Sigmoid colon (tissue), 7 donors: ENCODE results near the gene CFAP54. TPM values are rescaled to one million over a fixed set of nuclear protein-coding genes. Genes with fewer than 3 reads are reported as not detected.

Experiments
- DNase-seq: peaks from one replicate; pipeline ENCODE4 v3.0.0-alpha.2; 2019
- H3K27ac ChIP-seq, 4 donors: fragments of 200-600 bp; sonication (generic); one replicate each; pipeline ENCODE4 v1.5.1; 2016 to 2019; ENCODE audit warnings: mild to moderate bottlenecking in 1 of 4
- H3K27me3 ChIP-seq, 3 donors: fragments of 200-600 bp; sonication (generic); one replicate each; pipeline ENCODE4 v1.5.1; 2019; ENCODE audit warnings: mild to moderate bottlenecking in 1 of 3
- H3K36me3 ChIP-seq, 4 donors: fragments of 200-600 bp; sonication (generic); one replicate each; pipeline ENCODE4 v1.5.1; 2016 to 2019
- H3K4me1 ChIP-seq, 4 donors: fragments of 200-600 bp; sonication (generic); one replicate each; pipeline ENCODE4 v1.5.1; 2017 to 2019
- H3K4me3 ChIP-seq, 4 donors: fragments of 200-600 bp; sonication (generic); one replicate each; pipeline ENCODE4 v1.5.1; 2017 to 2019; ENCODE audit warnings: mild to moderate bottlenecking in 2 of 4, moderate library complexity in 1 of 4
- H3K9me3 ChIP-seq, 4 donors: fragments of 200-600 bp in 3 of 4; sonication (generic) in 3 of 4; one replicate each; pipeline versions ENCODE4 v1.5.1 to v1.6.1; 2013 to 2019
- CTCF ChIP-seq, 4 experiments: fragments of 450-650 bp in 3 of 4; fragments of 200-600 bp in 1 of 4; IDR thresholded peaks; one replicate each; pipeline ENCODE4 v1.5.1; 2016 to 2019; ENCODE audit warnings: antibody characterized with exemption in 4 of 4, mild to moderate bottlenecking in 3 of 4, moderate library complexity in 2 of 4
- EP300 ChIP-seq, 4 donors: sonication (generic); formaldehyde crosslinking; IDR thresholded peaks; one replicate each; pipeline ENCODE4 v1.6.1; 2017; ENCODE audit warnings: antibody characterized with exemption in 4 of 4
- POLR2A ChIP-seq, 2 donors: fragments of 450-650 bp; IDR thresholded peaks; one replicate each; pipeline ENCODE4 v1.6.1; 2016; ENCODE audit warnings: antibody characterized with exemption in 2 of 2, mild to moderate bottlenecking in 2 of 2, moderate library complexity in 2 of 2
- POLR2AphosphoS5 ChIP-seq, 4 donors: sonication (generic); formaldehyde crosslinking; IDR thresholded peaks; one replicate each; pipeline ENCODE4 v1.6.1; 2017; ENCODE audit warnings: antibody characterized with exemption in 4 of 4
- WGBS, 2 donors: extraction: QIAGEN DNeasy Blood & Tissue Kit; methylation state at CpG; one replicate each; pipeline ENCODE4 v1.1.7; 2013; 5-methylcytosine and 5-hydroxymethylcytosine counted together
- intact Hi-C: fragments of 100-400 bp; cut with DNase I; formaldehyde crosslinking; loops from one replicate; pipeline ENCODE4 v1.15.1; 2023
- polyA plus RNA-seq, 3 donors: library from polyadenylated mRNA; stranded (reverse); fragments of 200-250 nt; gene quantifications; one replicate each; pipeline ENCODE4 v1.2.3, GENCODE V29; 2013
- total RNA-seq, 4 donors: library from RNA; depleted of rRNA; stranded (reverse); fragments of >200 nt; gene quantifications; one replicate each; pipeline ENCODE4 v1.1.0, GENCODE V29; 2016
- donor health status: healthy with polysubstance abuse.
- donor health status: Bipolar disorder and iron deficiency.
- donor health status: healthy.

The CFAP54 gene
- total and polyA plus RNA-seq, 7 donors = 0.07 to 10.5 (median 3.1) TPM; not detected in 2

- Histone ChIP-seq H3K4me3 (no peak overlapping the region), H3K9me3 (no peaks in the 10 kb centered on the region), H3K4me1 (peaks cover 0 to 18% (median 9%) of the 10 kb centered on the region in 4 donors), H3K36me3 (no peaks in the 10 kb centered on the region), H3K27ac (peak overlapping the region; percentile 48 to 67 (median 58)), H3K27me3 (no peaks in the 10 kb centered on the region)
- peak in 2 of 4 donors; percentile 13 to 27 for TF ChIP-seq POLR2AphosphoS5 (IDR thresholded peaks at IDR 0.05)
- no peak for TF ChIP-seq CTCF (IDR thresholded peaks at IDR 0.05)
- 44 to 50% methylated on average over 5 of the region's 5 CpGs for WGBS, 2 donors
- intact Hi-C loops = no loop called here
- no peak for DNase-seq
Measured at GRCh38 chr12:96501133-96501761, 11.9 kb downstream of the CFAP54 start.

- intact Hi-C loops = no loop called here
Measured at GRCh38 chr12:96501908-96502307, 12.5 kb downstream of the CFAP54 start.

DNA sequence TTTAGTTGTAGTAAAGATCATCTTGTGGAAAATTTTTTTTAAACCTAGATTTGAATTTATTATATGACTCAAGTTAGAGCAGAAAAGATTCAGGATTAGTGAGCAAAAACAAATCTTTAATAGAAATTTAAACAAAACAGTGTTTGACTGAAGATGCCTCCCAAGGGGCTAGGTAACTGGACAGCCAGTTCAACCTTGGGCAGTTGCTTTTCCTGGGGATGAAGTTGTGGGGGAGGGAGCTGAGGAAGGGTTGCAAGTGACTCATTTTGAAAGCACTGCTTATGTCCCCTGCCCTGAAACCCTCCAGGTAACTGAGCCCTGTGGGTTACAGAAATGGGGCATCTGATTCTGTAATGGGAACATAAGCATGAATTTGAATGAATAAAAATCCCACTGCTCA lies 13.1 kb downstream of the CFAP54 start:
- H3K4me1 ChIP-seq = peaks cover 0 to 18% (median 9%) of the 10 kb centered on the region in 4 donors
- peak overlapping the region in 2 of 4 donors; percentile 61 to 67 for H3K27ac ChIP-seq
- no peak for TF ChIP-seq POLR2A (IDR thresholded peaks at IDR 0.05)
- intact Hi-C loops = no loop called here
- no peak for DNase-seq
- no peaks in the 10 kb centered on the region for H3K36me3 ChIP-seq
- H3K27me3 ChIP-seq = no peaks in the 10 kb centered on the region
- no peak overlapping the region for H3K4me3 ChIP-seq
- H3K9me3 ChIP-seq = no peaks in the 10 kb centered on the region

More at GRCh38 chr12:96501908-96502307, 12.5 kb downstream of the CFAP54 start:
- Histone ChIP-seq H3K27me3 (no peaks in the 10 kb centered on the region), H3K9me3 (no peaks in the 10 kb centered on the region), H3K36me3 (no peaks in the 10 kb centered on the region), H3K4me3 (no peak overlapping the region), H3K27ac (peak overlapping the region; percentile 48 to 67 (median 58)), H3K4me1 (peaks cover 0 to 18% (median 9%) of the 10 kb centered on the region in 4 donors)
- DNase-seq = no peak
- TF ChIP-seq CTCF (IDR thresholded peaks at IDR 0.05) = no peak
- TF ChIP-seq EP300 (IDR thresholded peaks at IDR 0.05) = no peak
- no peak for TF ChIP-seq POLR2AphosphoS5 (IDR thresholded peaks at IDR 0.05)

DNA sequence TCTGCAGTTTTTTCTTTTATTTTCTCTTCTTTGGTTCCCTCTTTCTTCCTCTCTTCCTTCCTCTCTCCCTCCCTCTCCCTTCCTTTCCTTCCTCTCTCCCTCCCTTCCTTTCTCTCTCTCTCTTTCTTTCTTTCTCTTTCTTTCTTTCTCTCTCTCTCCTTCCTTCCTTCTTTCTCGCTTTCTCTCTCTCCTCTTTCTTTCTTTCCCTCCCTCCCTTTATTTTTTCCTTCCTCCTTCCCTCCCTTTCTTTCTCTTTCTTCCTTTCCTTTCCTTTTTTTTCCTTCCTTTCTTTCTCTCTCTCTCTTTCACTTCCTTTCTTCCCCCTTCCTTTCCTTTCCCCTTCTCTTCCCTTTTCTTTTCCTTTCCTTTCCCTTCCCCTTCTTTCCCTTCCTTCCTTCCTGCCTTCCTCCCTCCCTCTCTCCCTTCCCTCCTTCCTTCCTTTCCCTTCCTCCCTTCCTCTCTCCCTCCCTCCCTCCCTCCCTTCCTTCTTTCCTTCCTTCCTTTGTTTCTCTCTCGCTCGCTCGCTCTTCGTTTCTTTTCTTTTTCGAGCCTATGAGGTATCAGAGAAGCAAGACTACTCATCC lies 13.7 kb downstream of the CFAP54 start:
- Histone ChIP-seq H3K4me1 (peaks cover 0 to 21% (median 9%) of the 10 kb centered on the region in 4 donors), H3K27ac (peak overlapping the region in 2 of 4 donors; percentile 61 to 67), H3K4me3 (no peak overlapping the region), H3K9me3 (no peaks in the 10 kb centered on the region), H3K27me3 (no peaks in the 10 kb centered on the region), H3K36me3 (no peaks in the 10 kb centered on the region)
- no peak for DNase-seq
- 92 to 94% methylated on average over 6 of the region's 6 CpGs for WGBS, 2 donors
- intact Hi-C loops = no loop called here
- TF ChIP-seq POLR2AphosphoS5 (IDR thresholded peaks at IDR 0.05) (no peak), POLR2A (IDR thresholded peaks at IDR 0.05) (no peak), EP300 (IDR thresholded peaks at IDR 0.05) (no peak), CTCF (IDR thresholded peaks at IDR 0.05) (no peak)

GRCh38 chr12:96503976-96504375 lies 14.6 kb downstream of the CFAP54 start:
- H3K27me3 ChIP-seq = no peaks in the 10 kb centered on the region
- peaks cover 0 to 31% (median 15%) of the 10 kb centered on the region in 4 donors for H3K4me1 ChIP-seq
- no peak overlapping the region for H3K4me3 ChIP-seq
- TF ChIP-seq EP300 (IDR thresholded peaks at IDR 0.05) (no peak), POLR2AphosphoS5 (IDR thresholded peaks at IDR 0.05) (no peak), POLR2A (IDR thresholded peaks at IDR 0.05) (no peak), CTCF (IDR thresholded peaks at IDR 0.05) (no peak)
- H3K27ac ChIP-seq = no peak overlapping the region
- no peak for DNase-seq
- intact Hi-C loops = no loop called here
- no peaks in the 10 kb centered on the region for H3K9me3 ChIP-seq
- no peaks in the 10 kb centered on the region for H3K36me3 ChIP-seq
